ENCODE results near the gene TRIB2.

Gene TRIB2

GRCh38 chr2:12773586-12774394, 57.1 kb downstream of the TRIB2 start:
- DNase-seq (ENCODE audit: low read depth in 2 of 2, low spot score in 1 of 2), result no peak

- DNase-seq (ENCODE audit: low read depth in 2 of 2, low spot score in 1 of 2), result no peak
Observed at GRCh38 chr2:12774395-12774727, 57.6 kb downstream of the TRIB2 start.

GRCh38 chr2:12776521-12776961, 59.8 kb downstream of the TRIB2 start:
- no peak for DNase-seq (ENCODE audit: low read depth in 2 of 2, low spot score in 1 of 2)

- no peak for DNase-seq (ENCODE audit: low read depth in 2 of 2, low spot score in 1 of 2)
Observed at GRCh38 chr2:12778369-12778768, 61.6 kb downstream of the TRIB2 start.

GRCh38 chr2:12778811-12779579, 62.3 kb downstream of the TRIB2 start:
- no peak for DNase-seq (ENCODE audit: low read depth in 2 of 2, low spot score in 1 of 2)

- DNase-seq (ENCODE audit: low read depth in 2 of 2, low spot score in 1 of 2), result no peak
Observed at GRCh38 chr2:12781329-12781728, 64.6 kb downstream of the TRIB2 start.

GRCh38 chr2:12787891-12788801, 71.4 kb downstream of the TRIB2 start:
- no peak for DNase-seq (ENCODE audit: low read depth in 2 of 2, low spot score in 1 of 2)

GRCh38 chr2:12791906-12792305, 75.2 kb downstream of the TRIB2 start:
- DNase-seq (ENCODE audit: low read depth in 2 of 2, low spot score in 1 of 2), result no peak
